Activated T-cell treated with anti-CD3 and anti-CD28 coated beads, Interleukin-2, amount 50 U/mL, for 72 hours (primary cell): ENCODE data around the gene UBE2I. TPM values are rescaled to one million over a fixed set of nuclear protein-coding genes. Genes with fewer than 3 reads are reported as not detected.

Experiments used
- ATAC-seq, 2 donors: fragments of 150-1000 bp; cut with Tn5 transposase; replicated peaks in 1 of 2; 2 replicates each; pipeline ENCODE4 v1.10.0; 2021; ENCODE audit warnings: moderate library complexity in 2 of 2, mild to moderate bottlenecking in 1 of 2
- DNase-seq, 2 donors: peaks; one replicate each; pipeline ENCODE4 v3.0.0; 2021 to 2022; ENCODE audit warnings: mixed read lengths in 1 of 2
- H3K27ac Mint-ChIP-seq: one replicate; pipeline ENCODE4 v1.8.0; 2022; ENCODE audit warnings: mild to moderate bottlenecking, moderate library complexity, mixed read lengths
- H3K27me3 Mint-ChIP-seq: one replicate; pipeline ENCODE4 v1.8.0; 2022; ENCODE audit warnings: low read depth, mixed read lengths
- H3K36me3 Mint-ChIP-seq, 2 donors: one replicate each; pipeline ENCODE4 v1.8.0; 2022; ENCODE audit warnings: mixed read lengths in 2 of 2, mild to moderate bottlenecking in 1 of 2; ENCODE audit not compliant: insufficient read depth in 2 of 2
- H3K4me1 Mint-ChIP-seq: one replicate; pipeline ENCODE4 v1.8.0; 2022; ENCODE audit warnings: low read depth, mixed read lengths
- H3K4me3 Mint-ChIP-seq, 2 donors: one replicate each; pipeline ENCODE4 v1.8.0; 2022; ENCODE audit warnings: mild to moderate bottlenecking in 2 of 2, mixed read lengths in 2 of 2, moderate library complexity in 2 of 2
- H3K9me3 Mint-ChIP-seq, 2 donors: one replicate each; pipeline ENCODE4 v1.8.0; 2022; ENCODE audit warnings: mixed read lengths in 2 of 2
- total RNA-seq, 2 donors: library from RNA; stranded (reverse); gene quantifications; one replicate each; pipeline ENCODE4 v1.2.3, GENCODE V29; 2022

The UBE2I gene
- total RNA-seq, 2 donors from 2014 or later, result 225 to 231 TPM

GRCh38 chr16:1371054-1371978 is 61.9 kb downstream of the UBE2I start:
- Mint-ChIP-seq H3K36me3 (peaks cover 0 to 2% of the 10 kb centered on the region in 2 donors), H3K27ac (no peak overlapping the region), H3K27me3 (no peaks in the 10 kb centered on the region), H3K4me3 (no peak overlapping the region), H3K4me1 (no peaks in the 10 kb centered on the region), H3K9me3 (no peaks in the 10 kb centered on the region)
- DNase-seq, result no peak
- no peak for ATAC-seq

- H3K27me3 Mint-ChIP-seq, result no peaks in the 10 kb centered on the region
- ATAC-seq (no peak), DNase-seq (no peak)
- H3K9me3 Mint-ChIP-seq, result no peaks in the 10 kb centered on the region
- H3K4me1 Mint-ChIP-seq, result no peaks in the 10 kb centered on the region
- no peak overlapping the region for H3K27ac Mint-ChIP-seq
- H3K4me3 Mint-ChIP-seq, result no peak overlapping the region
- peaks cover 0 to 3% of the 10 kb centered on the region in 2 donors for H3K36me3 Mint-ChIP-seq
Observed at GRCh38 chr16:1372292-1372950, 63.0 kb downstream of the UBE2I start.

DNA sequence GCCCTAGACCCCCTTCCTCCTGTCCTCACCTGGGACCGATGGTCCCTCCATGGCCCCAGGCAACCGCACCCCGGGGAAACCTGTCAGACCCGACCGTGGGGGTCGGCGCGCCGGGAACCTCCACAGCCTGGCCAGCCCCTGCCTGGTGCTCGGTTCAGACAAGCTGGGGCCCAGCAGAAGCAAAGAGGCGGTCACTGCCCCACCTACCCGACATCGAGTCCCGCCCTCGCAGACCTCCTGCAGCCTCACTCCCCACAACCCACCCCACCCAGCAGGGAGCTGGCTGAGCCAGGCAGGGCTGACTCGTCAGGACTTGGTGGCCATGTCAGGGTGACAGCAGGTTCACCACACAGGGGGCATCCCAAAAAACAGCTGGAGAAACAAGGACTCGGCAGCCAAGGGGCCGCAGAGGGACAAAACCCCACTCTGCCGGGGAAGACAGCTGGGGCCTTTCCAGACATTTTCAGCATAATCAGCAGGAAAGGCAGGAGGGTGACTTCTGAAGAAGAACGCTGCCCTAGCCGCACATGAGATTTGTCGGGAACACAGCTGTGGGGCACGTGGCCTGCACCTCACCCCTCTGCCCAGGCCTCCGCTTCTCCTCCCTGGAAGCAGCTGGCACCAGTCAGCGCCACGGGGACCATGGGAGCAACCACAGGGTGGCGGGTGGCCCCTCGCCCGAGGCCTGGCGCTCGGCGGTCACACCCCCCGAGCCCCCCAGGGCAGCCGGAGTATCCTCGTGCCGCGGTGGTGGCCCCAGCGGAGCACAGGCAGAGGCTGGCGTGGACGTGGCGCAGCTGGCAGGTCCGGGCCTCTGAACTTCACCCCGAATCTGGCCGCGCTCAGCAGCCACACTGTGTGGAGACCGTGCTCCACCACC is 65.2 kb downstream of the UBE2I start:
- H3K27me3 Mint-ChIP-seq, result no peaks in the 10 kb centered on the region
- no peaks in the 10 kb centered on the region for H3K9me3 Mint-ChIP-seq
- H3K27ac Mint-ChIP-seq, result no peak overlapping the region
- no peak for ATAC-seq
- DNase-seq, result no peak
- peaks cover 15% of the 10 kb centered on the region for H3K4me1 Mint-ChIP-seq
- H3K36me3 Mint-ChIP-seq, result peaks cover 1 to 3% of the 10 kb centered on the region in 2 donors
- H3K4me3 Mint-ChIP-seq, result no peak overlapping the region

GRCh38 chr16:1375298-1375640 is 65.8 kb downstream of the UBE2I start:
- no peak for DNase-seq
- Mint-ChIP-seq H3K36me3 (peaks cover 1 to 3% of the 10 kb centered on the region in 2 donors), H3K9me3 (no peaks in the 10 kb centered on the region), H3K27me3 (no peaks in the 10 kb centered on the region), H3K27ac (no peak overlapping the region), H3K4me1 (peaks cover 20% of the 10 kb centered on the region), H3K4me3 (no peak overlapping the region)
- ATAC-seq, result no peak

GRCh38 chr16:1375741-1376410 is 66.4 kb downstream of the UBE2I start:
- DNase-seq, result no peak
- H3K4me1 Mint-ChIP-seq, result peaks cover 20% of the 10 kb centered on the region
- no peak overlapping the region for H3K4me3 Mint-ChIP-seq
- H3K9me3 Mint-ChIP-seq, result no peaks in the 10 kb centered on the region
- ATAC-seq, result no peak
- no peak overlapping the region for H3K27ac Mint-ChIP-seq
- H3K36me3 Mint-ChIP-seq, result peaks cover 1 to 4% of the 10 kb centered on the region in 2 donors
- H3K27me3 Mint-ChIP-seq, result no peaks in the 10 kb centered on the region

Other genes with a start within 250 kb of the UBE2I start
- gene SSTR5, start 236.9 kb upstream of the UBE2I start, total RNA-seq, result not detected
- not detected for gene C1QTNF8, start 213.4 kb upstream of the UBE2I start, total RNA-seq
- gene CACNA1H, start 156.5 kb upstream of the UBE2I start, total RNA-seq, result under 1 TPM; 0.48 to 0.79 TPM
- under 1 TPM in 1 of 2 donors, not detected in 1; 0.32 TPM for gene TPSG1, start 84.4 kb upstream of the UBE2I start, total RNA-seq
- gene TPSB2, start 79.5 kb upstream of the UBE2I start, total RNA-seq, result under 1 TPM in 1 of 2 donors, not detected in 1; 0.60 TPM
- under 1 TPM in 1 of 2 donors, not detected in 1; 0.28 TPM for gene TPSAB1, start 68.9 kb upstream of the UBE2I start, total RNA-seq
- gene TPSD1, start 53.6 kb upstream of the UBE2I start, total RNA-seq, result not detected
- 1 to 10 TPM in 1 of 2 donors, under 1 TPM in 1; 0.26 to 1.1 TPM for gene BAIAP3, start 24.0 kb downstream of the UBE2I start, total RNA-seq
- 10 to 100 TPM; 39.1 to 44.8 TPM for gene TSR3, start 42.2 kb downstream of the UBE2I start, total RNA-seq
- 10 to 100 TPM; 22.1 to 23.8 TPM for gene GNPTG, start 42.3 kb downstream of the UBE2I start, total RNA-seq
- 10 to 100 TPM; 51.1 to 69.5 TPM for gene UNKL, start 105.1 kb downstream of the UBE2I start, total RNA-seq
- gene UQCC4, start 111.1 kb downstream of the UBE2I start, total RNA-seq, result 10 to 100 TPM; 14.5 to 17.9 TPM
- under 1 TPM in 1 of 2 donors, not detected in 1; 0.81 TPM for gene PERCC1, start 121.4 kb downstream of the UBE2I start, total RNA-seq
- gene CCDC154, start 134.9 kb downstream of the UBE2I start, total RNA-seq, result 1 to 10 TPM; 2.7 to 3.4 TPM
- gene CLCN7, start 165.4 kb downstream of the UBE2I start, total RNA-seq, result 10 to 100 TPM; 53.7 to 55.1 TPM
- gene PTX4, start 179.3 kb downstream of the UBE2I start, total RNA-seq, result not detected
- gene TELO2, start 183.7 kb downstream of the UBE2I start, total RNA-seq, result 10 to 100 TPM; 28.6 to 34.7 TPM
- 10 to 100 TPM; 15.7 to 16.7 TPM for gene TMEM204, start 224.0 kb downstream of the UBE2I start, total RNA-seq